ENCODE results near the gene CLK2.
A peak's percentile ranks its signal among the peaks of the same experiment; 100 is the strongest.

Gene CLK2

DNA sequence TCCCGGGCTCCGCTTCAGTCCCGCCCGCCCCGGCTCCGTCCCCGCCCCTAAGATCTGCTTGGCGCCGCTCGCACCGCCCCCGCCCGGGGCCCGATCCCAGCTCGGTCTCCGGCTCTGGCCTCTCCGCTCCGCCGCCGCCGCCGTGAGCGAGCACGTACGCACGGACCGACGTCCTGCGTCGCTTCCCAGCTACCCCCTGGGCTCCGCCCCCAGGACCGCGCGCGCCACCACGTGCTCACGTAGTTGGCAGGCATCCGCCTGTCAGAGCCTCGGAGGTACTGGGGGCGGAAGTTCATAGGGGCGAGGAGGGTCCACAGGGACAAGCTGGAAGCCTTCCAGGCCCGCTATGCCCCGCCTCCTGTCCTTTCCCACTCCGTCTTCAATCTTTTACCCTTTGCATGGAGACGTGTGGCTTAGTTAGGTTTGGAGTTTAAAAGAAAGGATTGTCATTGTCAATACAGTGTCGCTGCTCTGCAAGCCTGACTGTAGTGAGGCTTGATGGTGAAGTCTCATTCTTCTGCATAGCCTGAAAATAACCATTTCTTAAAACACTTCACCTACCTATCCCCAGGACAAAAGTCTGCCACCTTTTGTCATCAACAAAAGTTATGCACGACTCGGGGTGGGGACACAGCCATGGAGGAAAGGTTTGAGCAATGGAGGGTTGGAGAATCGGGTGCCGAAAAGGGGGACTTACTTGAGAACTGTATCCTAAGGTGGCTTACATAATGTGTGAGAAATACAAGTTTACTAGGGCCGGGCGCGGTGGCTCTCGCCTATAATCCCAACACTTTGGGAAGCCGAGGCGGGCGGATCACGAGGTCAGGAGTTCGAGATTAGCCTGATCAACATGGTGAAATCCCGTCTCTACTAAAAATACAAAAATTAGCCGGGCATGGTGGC, at the start of gene CLK2:
Gene CLK2 (minus strand): TSS at position 162 of the 903 bp plus-strand sequence. CDS start 2,527 bp downstream, outside the sequence.
- DNase-seq (ENCODE audit: low read depth) = peak; percentile 50

DNA sequence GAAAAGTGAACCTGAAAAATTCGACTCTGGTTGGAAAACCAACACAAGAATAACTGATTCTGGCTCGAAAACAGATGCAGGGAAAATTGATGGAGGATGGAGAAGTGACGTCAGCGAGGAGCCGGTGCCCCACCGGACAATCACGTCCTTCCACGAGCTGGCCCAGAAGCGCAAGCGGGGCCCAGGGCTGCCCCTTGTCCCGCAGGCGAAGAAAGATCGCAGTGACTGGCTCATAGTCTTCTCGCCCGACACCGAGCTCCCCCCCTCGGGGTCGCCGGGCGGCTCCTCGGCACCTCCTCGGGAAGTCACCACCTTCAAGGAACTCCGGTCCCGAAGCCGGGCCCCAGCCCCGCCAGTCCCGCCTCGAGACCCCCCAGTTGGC, 49.3 kb upstream of the CLK2 start:
- no peak for DNase-seq (ENCODE audit: low read depth)

DNA sequence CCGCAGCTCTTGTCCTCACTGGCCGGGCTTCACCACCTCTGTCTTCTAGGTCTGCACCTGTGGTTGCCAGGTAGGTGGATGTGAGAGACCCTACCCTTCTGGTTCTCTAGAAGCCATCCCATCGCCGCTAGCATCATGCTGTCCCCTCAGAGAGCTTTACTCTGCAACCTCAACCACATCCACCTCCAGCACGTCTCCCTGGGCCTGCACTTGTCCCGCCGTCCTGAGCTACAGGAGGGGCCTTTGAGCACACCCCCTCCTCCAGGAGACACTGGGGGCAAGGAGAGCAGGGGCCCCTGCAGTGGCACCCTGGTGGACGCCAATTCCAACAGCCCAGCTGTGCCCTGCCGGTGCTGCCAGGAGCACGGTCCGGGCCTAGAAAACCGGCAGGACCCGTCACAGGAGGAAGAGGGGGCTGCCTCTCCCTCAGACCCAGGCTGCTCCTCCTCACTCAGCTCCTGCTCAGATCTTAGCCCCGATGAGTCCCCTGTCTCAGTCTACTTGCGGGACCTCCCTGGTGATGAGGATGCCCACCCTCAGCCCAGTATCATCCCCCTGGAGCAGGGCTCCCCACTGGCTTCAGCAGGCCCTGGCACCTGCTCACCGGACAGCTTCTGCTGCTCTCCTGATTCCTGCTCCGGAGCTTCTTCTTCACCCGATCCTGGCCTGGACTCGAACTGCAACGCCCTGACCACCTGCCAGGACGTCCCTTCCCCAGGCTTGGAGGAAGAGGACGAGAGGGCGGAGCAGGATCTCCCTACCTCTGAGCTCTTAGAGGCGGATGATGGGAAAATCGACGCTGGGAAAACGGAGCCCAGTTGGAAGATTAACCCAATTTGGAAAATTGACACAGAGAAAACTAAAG, 48.6 kb upstream of the CLK2 start:
- DNase-seq (ENCODE audit: low read depth) = no peak

DNA sequence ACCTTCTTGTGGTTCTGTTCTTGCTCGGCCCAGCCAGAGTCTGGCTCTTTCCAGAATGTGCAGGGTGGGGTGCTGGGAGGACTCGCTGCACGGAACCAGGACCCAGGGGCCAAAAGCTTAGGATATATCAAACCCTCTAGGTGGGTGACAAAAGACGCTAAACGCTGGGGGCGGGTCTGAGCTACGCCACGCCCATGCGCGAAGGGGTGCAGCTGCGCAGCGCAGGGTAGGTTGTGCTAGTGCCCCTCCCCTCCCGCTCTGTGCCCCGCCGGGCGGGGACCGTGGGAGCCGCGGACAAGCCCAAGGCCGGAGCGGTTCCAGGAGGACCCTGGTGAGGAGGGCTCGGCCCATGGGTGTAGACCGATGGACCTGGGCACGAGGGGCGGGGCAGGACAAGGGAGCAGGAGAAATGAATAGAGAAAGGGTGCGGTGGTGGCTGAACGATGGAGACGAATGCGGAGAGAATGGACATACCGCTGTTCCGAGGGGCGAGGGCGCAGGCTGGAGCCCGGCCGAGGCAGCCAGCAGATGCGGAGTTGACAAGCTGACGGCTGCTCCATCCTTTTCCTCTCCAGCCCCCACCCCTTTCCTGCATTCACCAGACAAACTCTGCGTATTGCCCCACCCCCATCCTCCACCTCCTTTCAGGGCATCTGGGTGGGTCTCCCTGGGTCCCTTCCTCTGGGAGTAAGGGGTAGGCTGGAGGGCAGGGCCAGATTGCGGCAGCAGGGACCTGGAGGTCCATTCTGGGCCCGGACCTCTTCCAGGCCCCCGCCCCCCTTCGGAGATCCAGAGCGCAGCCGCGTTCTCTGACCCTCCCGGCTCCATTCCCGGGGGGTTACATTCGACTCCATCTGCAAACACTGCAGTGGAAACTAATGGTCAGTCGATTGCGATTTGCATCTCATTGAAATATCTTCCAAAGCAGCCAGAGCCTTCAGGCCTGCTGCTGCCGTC, 47.6 kb upstream of the CLK2 start, which contains the start of gene RUSC1:
Gene RUSC1 (plus strand): TSS at position 234 of the 957 bp plus-strand sequence. CDS start 880 bp downstream, outside the sequence.
- no peak for DNase-seq (ENCODE audit: low read depth)

DNA sequence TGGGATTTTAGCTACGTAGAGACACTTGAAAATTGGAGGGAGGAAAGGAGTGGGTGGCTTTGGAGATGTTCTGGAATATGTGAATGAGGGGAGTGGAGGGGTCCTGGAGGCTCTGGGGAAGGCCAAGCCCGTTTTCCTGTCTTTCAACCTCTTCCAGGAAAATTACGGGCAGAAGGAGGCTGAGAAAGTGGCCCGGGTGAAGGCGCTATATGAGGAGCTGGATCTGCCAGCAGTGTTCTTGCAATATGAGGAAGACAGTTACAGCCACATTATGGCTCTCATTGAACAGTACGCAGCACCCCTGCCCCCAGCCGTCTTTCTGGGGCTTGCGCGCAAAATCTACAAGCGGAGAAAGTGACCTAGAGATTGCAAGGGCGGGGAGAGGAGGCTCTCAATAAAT, 46.9 kb upstream of the CLK2 start:
- DNase-seq (ENCODE audit: low read depth) = no peak

DNA sequence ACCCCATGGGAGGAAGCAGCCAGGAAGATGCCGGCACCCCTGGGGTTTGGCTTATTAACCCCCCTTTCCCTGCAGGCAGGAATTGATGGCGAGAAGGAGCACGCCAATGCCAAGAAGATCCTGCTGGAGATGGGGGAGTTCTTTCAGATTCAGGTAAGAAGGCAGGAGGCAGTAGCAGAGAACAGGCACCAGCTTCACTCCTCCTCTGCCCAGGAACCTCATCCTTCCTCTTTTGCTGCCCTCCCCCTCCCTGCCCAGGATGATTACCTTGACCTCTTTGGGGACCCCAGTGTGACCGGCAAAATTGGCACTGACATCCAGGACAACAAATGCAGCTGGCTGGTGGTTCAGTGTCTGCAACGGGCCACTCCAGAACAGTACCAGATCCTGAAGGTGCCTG, 46.2 kb upstream of the CLK2 start:
- DNase-seq (ENCODE audit: low read depth) = no peak

DNA sequence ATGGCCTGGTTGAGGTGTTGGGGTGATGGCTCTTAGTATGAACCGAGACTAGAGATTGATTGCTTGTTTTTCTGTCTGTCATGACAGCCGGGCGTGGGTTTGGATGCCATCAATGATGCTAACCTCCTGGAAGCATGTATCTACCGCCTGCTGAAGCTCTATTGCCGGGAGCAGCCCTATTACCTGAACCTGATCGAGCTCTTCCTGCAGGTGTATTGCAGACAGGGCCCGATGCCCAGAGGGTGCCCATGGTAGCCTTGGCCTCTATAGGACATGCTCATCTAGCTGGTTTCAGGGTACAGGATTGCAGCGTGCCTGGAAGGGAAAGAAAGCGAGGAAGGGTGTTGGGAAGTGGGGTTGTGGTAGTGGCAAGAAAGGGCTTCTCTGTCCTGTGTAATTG, 44.8 kb upstream of the CLK2 start:
- DNase-seq (ENCODE audit: low read depth) = no peak

DNA sequence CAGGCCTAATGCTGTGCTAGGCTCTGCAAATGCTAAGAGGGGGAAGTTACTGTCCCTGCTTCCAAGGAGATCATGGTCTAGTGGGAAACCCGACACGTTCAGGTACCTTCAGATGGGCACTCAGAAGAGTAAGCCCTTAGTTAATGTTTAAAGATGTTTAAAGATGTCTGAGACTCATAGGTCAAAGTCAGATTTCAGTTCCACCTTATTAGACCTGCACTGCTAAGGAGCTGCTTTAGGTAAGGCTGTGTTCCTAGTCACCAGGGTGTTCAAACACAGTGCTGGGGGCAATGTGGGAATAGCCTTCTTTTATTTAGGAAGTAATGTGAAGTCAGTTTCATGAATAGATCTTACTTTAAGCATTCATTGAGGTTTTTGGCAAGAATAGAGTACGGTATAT, 43.6 kb upstream of the CLK2 start:
- no peak for DNase-seq (ENCODE audit: low read depth)

DNA sequence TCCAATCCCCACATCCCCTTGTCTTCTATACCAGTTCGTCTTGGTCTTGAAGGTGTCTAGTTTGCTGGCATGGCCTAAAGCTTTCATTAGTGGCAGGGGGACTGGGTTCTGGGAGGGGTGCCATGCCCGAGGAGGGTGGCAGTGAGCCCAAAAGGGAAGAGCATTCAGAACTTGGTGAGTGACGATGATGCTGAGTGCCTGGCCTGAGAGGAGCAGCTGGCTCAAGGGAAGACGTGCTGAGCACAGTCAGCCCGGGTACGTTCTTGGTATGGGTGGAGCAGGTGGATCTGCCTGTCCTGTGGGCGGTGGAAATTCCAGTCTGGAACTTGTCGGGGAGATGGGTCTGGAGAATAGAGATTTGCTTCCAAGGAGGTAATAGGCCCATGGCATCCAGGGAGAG, 40.0 kb upstream of the CLK2 start:
- no peak for DNase-seq (ENCODE audit: low read depth)

DNA sequence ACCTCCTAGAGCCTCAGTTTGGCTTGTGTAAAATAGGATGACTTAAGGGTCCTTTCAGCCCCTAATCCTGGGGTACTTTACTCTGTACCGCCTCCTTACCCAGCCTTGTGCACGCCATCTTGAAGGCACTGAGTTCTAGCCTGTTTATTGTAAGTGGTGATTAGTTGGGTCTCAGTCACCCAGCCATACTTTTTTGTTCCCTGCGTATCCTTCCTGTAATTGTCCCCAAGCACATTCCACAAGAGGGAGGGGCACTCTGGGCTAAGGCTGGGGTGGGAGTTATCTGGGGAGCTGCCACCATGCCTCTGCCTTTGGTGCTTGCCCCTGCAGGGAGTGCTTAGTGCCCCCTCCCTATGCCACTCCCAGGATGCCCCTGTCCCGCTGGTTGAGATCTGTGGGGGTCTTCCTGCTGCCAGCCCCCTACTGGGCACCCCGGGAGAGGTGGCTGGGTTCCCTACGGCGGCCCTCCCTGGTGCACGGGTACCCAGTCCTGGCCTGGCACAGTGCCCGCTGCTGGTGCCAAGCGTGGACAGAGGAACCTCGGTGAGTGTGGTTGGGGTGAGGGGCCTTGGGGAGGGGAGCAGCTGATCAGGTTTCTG, 36.2 kb upstream of the CLK2 start:
- DNase-seq (ENCODE audit: low read depth) = no peak

DNA sequence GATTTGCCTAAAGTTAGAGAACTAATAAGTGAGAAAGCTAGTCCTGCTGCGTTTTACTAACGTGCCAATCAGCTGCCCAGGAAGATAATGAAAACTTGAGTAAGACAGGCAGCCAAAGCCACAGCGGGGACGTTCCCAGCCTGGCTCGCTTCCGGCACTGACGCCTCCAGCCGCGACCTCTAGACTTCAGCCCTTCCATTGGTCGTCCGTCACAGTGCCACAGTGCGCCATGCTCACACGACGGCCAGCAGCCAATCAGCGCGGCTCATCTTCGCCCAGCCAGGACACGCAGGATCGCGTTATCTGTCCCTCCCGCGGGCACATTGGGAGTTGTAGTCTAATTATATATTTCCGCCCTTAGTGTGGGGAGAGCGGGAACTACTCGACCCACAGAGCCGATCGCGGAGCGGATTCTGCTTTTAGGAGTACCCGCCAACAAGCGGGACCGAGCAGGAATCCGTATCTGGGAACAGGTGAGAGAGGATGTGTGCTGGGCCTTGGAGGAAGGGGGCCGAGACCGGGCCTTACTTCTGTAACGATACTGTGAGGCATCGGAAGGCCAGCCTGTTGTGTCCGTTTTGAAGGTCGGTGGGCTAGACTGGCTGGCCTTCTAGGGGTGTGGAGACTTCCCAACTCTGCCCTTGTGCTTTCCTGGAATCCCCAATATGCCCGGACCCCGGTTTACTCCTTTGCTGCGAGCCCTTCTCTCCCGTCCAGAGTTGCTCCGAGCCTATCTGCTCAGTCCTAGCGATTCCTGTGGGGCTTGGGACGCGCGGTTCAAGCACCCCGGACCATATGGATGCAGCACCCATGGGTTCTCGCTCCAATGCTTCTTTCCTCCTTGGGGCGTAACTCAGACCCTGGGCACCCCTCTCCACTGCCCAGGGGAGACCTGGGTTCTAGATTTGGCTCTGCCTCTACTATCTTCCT, 35.5 kb upstream of the CLK2 start, which contains the start of gene FDPS:
Gene FDPS (plus strand): TSS at position 374 of the 930 bp plus-strand sequence. CDS start 924 bp downstream, outside the sequence.
- peak; percentile 95 for DNase-seq (ENCODE audit: low read depth)

DNA sequence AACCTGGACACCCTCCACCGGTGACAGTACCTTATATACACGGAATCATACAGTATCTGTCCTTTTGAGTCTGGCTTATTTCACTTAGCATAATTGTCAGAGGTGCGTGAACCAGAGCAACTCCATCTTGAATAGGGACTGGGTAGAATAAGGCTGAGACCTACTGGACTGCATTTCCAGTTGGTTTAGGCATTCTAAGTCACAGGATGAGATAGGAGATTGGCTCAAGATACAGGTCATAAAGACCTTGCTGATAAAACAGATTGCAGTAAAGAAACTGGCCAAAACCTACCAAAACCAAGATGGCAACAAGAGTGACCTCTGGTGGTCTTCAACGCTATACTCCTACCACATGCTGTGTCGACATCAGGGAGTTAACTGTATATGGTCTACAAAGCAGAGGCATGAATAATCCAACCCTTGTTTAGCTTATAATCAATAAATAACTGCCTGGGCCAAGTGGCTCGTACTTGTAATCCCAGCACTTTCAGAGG, 34.0 kb upstream of the CLK2 start:
- DNase-seq (ENCODE audit: low read depth) = no peak

DNA sequence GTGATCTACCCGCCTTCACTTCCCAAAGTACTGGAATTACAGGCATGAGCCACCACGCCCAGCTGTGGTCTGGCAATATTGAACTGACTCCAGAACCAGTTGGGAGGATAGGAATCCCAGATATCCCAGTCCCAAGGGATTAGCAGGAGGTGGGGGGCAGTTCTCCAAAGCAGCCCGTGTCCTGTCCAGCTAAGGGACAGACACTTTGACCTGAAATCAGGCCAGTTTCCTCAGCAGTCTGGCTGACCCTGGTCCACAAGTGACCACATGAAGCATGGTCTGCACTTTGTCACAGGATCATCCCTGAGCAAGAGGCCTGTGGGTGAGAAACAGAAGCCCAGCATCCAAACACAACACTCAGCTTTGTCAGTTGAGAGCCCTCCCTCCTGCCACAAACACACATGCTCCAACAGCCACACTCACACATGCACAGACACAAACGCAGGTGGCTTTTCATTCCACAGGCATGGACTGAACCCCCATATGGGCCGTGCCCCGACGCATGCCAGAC, 32.6 kb upstream of the CLK2 start:
- DNase-seq (ENCODE audit: low read depth) = no peak

DNA sequence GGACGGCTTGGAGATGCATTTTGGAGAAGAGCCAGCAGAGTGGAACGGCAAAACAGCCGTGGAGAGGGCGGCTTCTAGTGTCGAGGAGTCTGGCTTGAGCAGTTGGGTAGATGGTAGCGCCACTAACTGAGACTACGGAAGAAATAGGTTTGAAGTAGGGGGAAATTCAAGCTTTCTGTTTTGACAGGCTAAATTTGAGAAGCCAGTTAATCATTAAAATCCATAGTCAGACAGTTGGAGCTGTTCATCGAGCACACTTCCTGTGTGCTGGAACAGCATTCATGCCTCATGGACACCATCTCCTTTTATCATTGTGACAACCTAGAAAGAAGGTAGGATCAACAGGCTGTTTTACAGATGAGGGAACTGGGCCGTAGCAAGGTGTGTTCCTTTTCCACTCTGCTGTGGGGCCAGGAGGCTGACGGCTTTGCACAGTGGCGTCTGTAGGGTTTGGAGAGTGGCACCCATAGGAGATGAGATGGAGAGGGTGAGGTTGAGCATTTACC, 31.3 kb upstream of the CLK2 start:
- DNase-seq (ENCODE audit: low read depth) = no peak

DNA sequence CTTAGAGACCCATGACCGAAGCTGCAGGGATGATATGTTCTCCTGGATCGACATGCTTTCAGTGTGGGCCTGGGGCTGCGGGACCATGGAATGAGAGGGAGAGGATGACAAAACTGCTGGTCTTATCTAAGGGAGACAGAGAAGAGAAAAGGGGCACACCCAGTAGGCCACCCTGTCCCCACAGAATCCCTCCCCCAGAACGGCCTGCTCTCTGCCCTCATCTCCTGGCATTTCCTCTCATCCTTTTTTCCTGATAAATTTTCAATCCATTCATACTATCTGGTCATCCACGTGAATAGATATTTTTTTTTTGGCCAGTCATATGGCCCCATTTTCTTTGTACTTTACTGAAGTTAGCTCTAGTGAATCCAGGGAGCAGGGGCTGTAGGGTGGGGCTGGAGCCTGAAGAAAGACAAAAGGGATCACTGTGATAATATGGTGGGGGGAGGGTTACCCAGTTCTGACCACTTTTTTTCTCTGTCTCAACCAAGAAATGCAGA, 28.1 kb upstream of the CLK2 start, which contains the start of gene PKLR:
Gene PKLR (minus strand): TSS at position 97 of the 500 bp plus-strand sequence. CDS start 43 bp downstream, at position 54.
- DNase-seq (ENCODE audit: low read depth) = no peak

DNA sequence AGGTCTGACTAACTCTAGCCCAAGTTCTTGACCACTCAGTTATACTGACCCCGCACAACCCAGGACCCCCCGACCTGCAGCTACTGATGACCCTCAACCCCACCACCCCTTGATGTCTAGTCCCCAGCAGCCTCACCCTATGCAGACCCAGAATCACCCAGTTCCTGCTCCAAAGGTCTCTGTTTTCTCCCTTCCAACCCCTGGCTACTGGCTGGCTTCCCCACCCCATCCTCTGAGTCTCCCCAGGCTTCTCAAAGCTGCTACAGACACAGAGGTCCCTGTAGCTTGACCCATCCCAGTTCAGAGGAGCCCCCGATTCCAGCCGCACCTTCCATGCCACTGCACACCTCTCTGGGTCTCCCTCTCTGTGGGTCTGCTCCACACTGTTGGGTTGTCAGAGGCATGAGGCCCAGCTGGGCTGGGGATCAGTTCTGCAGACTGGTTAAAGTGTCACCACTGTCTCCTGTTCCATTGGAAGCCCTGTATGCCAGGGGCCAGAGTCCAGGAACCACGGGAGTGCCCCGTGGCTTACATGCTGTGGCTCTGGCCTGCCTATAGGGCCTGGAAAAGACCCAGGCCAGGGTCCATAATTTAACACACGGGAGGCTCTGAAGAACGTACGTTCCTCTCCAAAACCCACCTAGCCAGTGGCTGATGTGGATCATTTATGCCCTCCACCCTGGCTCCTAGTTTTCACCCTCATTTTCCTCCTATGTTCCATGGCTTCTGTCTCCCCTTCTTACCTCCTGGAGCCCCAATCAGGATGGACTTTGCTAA, 27.4 kb upstream of the CLK2 start:
- no peak for DNase-seq (ENCODE audit: low read depth)

DNA sequence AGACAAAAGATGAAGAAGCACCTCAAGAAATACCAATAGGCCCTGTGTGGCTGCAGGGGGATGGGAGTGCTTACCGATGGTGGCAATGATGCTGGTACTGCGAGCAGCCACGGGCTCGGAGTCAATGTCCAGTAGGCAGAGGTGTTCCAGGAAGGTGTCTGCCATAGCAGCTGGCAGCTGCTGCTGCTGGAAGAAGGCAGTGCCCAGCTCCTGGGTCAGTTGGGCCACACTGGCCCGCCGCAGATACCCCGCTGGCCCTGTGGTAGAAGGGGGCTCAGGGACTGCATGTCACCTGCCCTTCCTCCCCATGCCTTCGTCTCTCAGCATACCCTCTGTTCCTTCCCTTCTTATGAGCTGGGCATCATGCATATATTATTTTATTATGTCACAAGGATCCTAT, 26.7 kb upstream of the CLK2 start:
- DNase-seq (ENCODE audit: low read depth) = no peak

DNA sequence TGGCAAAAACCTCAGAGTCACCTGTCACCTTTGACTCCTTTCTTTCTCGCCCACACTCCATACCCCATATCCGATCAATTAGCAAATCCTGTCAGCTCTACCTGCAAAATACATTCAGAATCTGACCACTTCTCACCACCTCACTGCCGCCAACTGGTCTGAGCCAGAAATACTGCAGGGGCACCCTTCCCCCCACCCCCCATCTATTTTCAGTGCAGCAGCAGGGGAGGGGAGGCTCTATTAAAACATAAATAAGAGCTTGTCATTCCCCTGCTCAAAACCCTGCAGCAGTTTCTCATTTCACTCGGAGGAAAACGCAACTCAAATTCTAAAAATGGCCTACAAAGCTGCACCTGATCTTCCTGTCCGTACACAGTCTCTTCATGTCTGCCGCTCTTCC, 24.1 kb upstream of the CLK2 start:
- no peak for DNase-seq (ENCODE audit: low read depth)

All from HS-5 (cell line).